ENCODE results near the gene RPL28. TPM values are rescaled to one million over a fixed set of nuclear protein-coding genes. Genes with fewer than 3 reads are reported as not detected.

Gene RPL28
- total and polyA plus RNA-seq, 2 of the 13 experiments (the other 11 are each of a cell fraction or from before 2014, with no cell fraction given), result 105 to 420 TPM

DNA sequence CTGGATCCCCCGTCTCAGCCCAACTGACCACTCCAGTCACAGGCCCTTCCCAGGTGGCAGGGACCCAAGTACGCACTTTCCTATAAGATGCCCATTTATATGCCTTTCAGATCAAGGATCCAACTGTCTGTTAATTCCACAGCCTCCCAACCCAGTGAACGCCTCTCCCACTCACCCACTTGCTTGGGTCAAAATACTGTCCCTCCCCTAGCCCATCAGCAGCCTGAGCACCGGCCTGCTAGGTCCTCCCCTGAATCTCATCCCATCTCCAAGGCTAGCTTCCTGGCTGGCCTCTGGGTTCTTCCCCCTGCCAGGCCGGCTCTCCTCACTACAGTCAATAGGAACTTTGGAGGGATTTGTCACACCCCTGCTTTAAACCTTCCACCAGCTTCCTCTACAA lies 19.9 kb downstream of the RPL28 start:
- ChIA-PET CTCF (ENCODE audit: low intra/inter-chr PET ratio, low total read pairs) (no interaction called here), POLR2A (interaction anchor here (1.5 to 2.9 kb wide), 3 partner anchors 15 to 67 kb away, joined by 6 to 62 read pairs (median 11); partner anchors contain the start of genes KMT5C and RPL28)
- Histone ChIP-seq H3K79me2 (ENCODE audit: insufficient read depth, low read length) (peaks cover 16% of the 10 kb centered on the region), H3K9ac (ENCODE audit: insufficient read depth, low read depth, low read length) (no peak overlapping the region), H3K4me1 (ENCODE audit: insufficient read depth, low read length) (peaks cover 26% of the 10 kb centered on the region), H3K4me2 (ENCODE audit: low read depth, low read length) (peak overlapping the region; percentile 13; the same call in 1 of the 2 replicates), H3K27ac (ENCODE audit: extremely low read length, insufficient read depth, low read length) (no peak overlapping the region), H3K9me3 (ENCODE audit: low read length) (no peaks in the 10 kb centered on the region), H4K20me1 (ENCODE audit: insufficient read depth, low read length) (no peaks in the 10 kb centered on the region), H3K36me3 (replicated peaks in 1 of 2; ENCODE audit: control insufficient read depth in 1 of 2, insufficient read depth in 2 of 2, low read length in 2 of 2) (peaks cover 9 to 26% of the 10 kb centered on the region in 2 experiments; a peak in 4 of 5 replicates), H3K27me3 (ENCODE audit: control insufficient read depth in 1 of 2, insufficient read depth in 2 of 2, low read length in 2 of 2) (peaks cover 0 to 3% of the 10 kb centered on the region in 2 experiments; a peak in 1 of 5 replicates), H3K4me3 (replicated peaks in 1 of 3; ENCODE audit: insufficient read depth in 1 of 3, low read depth in 2 of 3, low read length in 3 of 3) (no peak overlapping the region; a peak in 1 of 6 replicates), H2AFZ (ENCODE audit: low read length) (no peak overlapping the region)
- 92% methylated on average over 5 of the region's 5 CpGs for WGBS (ENCODE audit: low lambda C conversion rate)
- in situ Hi-C loops (cut with HindIII; ENCODE audit: extremely low pct_ligation_motif_present, low pct_unique_long_range_greater_than_20kb), result loop anchor here (5.0 kb wide), 1 partner anchor 258 kb away; the partner anchor contains the start of gene TNNT1
- TF ChIP-seq, protein P1, sequence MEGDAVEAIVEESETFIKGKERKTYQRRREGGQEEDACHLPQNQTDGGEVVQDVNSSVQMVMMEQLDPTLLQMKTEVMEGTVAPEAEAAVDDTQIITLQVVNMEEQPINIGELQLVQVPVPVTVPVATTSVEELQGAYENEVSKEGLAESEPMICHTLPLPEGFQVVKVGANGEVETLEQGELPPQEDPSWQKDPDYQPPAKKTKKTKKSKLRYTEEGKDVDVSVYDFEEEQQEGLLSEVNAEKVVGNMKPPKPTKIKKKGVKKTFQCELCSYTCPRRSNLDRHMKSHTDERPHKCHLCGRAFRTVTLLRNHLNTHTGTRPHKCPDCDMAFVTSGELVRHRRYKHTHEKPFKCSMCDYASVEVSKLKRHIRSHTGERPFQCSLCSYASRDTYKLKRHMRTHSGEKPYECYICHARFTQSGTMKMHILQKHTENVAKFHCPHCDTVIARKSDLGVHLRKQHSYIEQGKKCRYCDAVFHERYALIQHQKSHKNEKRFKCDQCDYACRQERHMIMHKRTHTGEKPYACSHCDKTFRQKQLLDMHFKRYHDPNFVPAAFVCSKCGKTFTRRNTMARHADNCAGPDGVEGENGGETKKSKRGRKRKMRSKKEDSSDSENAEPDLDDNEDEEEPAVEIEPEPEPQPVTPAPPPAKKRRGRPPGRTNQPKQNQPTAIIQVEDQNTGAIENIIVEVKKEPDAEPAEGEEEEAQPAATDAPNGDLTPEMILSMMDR (CRISPR knock-in tag; IDR thresholded peaks at IDR 0.05), result no peak
- no peak for TF ChIP-seq ZNF343 (CRISPR knock-in tag; IDR thresholded peaks at IDR 0.05)
- TF ChIP-seq PAF1 (CRISPR knock-in tag; IDR thresholded peaks at IDR 0.05), result no peak
- TF ChIP-seq, protein P2, sequence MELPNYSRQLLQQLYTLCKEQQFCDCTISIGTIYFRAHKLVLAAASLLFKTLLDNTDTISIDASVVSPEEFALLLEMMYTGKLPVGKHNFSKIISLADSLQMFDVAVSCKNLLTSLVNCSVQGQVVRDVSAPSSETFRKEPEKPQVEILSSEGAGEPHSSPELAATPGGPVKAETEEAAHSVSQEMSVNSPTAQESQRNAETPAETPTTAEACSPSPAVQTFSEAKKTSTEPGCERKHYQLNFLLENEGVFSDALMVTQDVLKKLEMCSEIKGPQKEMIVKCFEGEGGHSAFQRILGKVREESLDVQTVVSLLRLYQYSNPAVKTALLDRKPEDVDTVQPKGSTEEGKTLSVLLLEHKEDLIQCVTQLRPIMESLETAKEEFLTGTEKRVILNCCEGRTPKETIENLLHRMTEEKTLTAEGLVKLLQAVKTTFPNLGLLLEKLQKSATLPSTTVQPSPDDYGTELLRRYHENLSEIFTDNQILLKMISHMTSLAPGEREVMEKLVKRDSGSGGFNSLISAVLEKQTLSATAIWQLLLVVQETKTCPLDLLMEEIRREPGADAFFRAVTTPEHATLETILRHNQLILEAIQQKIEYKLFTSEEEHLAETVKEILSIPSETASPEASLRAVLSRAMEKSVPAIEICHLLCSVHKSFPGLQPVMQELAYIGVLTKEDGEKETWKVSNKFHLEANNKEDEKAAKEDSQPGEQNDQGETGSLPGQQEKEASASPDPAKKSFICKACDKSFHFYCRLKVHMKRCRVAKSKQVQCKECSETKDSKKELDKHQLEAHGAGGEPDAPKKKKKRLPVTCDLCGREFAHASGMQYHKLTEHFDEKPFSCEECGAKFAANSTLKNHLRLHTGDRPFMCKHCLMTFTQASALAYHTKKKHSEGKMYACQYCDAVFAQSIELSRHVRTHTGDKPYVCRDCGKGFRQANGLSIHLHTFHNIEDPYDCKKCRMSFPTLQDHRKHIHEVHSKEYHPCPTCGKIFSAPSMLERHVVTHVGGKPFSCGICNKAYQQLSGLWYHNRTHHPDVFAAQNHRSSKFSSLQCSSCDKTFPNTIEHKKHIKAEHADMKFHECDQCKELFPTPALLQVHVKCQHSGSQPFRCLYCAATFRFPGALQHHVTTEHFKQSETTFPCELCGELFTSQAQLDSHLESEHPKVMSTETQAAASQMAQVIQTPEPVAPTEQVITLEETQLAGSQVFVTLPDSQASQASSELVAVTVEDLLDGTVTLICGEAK (IDR thresholded peaks at IDR 0.05), result no peak
- TF ChIP-seq, protein P2 (CRISPR knock-in tag; IDR thresholded peaks at IDR 0.05), result no peak
- TF ChIP-seq ZNF781 (CRISPR knock-in tag; IDR thresholded peaks at IDR 0.05; ENCODE audit: borderline replicate concordance, not compliant biosample characterization), result no peak
- no peak for TF ChIP-seq PITX1 (CRISPR knock-in tag; IDR thresholded peaks at IDR 0.05)
- no peak for TF ChIP-seq ZNF317 (CRISPR knock-in tag; IDR thresholded peaks at IDR 0.05)
- no peak for TF ChIP-seq PAWR (CRISPR knock-in tag; IDR thresholded peaks at IDR 0.05; ENCODE audit: borderline replicate concordance)
- TF ChIP-seq ZNF792 (CRISPR knock-in tag; IDR thresholded peaks at IDR 0.05), result no peak
- TF ChIP-seq FOSL2 (CRISPR knock-in tag; IDR thresholded peaks at IDR 0.05), result no peak
- BruUV-seq (replicated peaks), result no TSS peak
- intact Hi-C loops (cut with micrococcal nuclease; ENCODE audit: unreplicated experiment), result no loop called here
- no peak for FAIRE-seq
- ATAC-seq, result no peak
- DNase-seq (ENCODE audit: low spot score), result no peak

All from HepG2 (cell line).